Liver (tissue), 9 donors: Measurements from ENCODE around the gene MYOD1. TPM values are rescaled to one million over a fixed set of nuclear protein-coding genes. Genes with fewer than 3 reads are reported as not detected.

Experiments
- DNase-seq: peaks from one replicate; pipeline ENCODE4 v3.0.0-alpha.2; 2017; ENCODE audit warnings: low spot score
- H3K27ac ChIP-seq, 2 donors: one replicate each; pipeline ENCODE4 v1.7.0; 2013; ENCODE audit warnings: inconsistent platforms in 2 of 2, low read length in 2 of 2, control low read depth in 1 of 2, low read depth in 1 of 2, mild to moderate bottlenecking in 1 of 2
- H3K27me3 ChIP-seq, 4 donors: one replicate each; pipeline versions ENCODE4 v1.6.1 to v1.7.0; 2013; ENCODE audit warnings: low read length in 3 of 4, inconsistent platforms in 1 of 4, mild to moderate bottlenecking in 1 of 4, moderate library complexity in 1 of 4; ENCODE audit not compliant: control insufficient read depth in 4 of 4, insufficient read depth in 4 of 4
- H3K36me3 ChIP-seq, 4 donors: one replicate each; pipeline versions ENCODE4 v1.6.1 to v1.7.0; 2013; ENCODE audit warnings: low read length in 3 of 4, mild to moderate bottlenecking in 3 of 4, low read depth in 1 of 4, moderate library complexity in 1 of 4; ENCODE audit not compliant: control insufficient read depth in 4 of 4, insufficient read depth in 3 of 4
- H3K4me1 ChIP-seq, 4 donors: one replicate each; pipeline versions ENCODE4 v1.6.1 to v1.7.0; 2013; ENCODE audit warnings: low read length in 3 of 4, mild to moderate bottlenecking in 3 of 4, moderate library complexity in 1 of 4; ENCODE audit not compliant: control insufficient read depth in 4 of 4, insufficient read depth in 4 of 4
- H3K4me3 ChIP-seq, 3 donors: one replicate each; pipeline versions ENCODE4 v1.6.1 to v1.7.0; 2013; ENCODE audit warnings: low read length in 3 of 3, control low read depth in 1 of 3, low read depth in 1 of 3, mild to moderate bottlenecking in 1 of 3
- H3K9ac ChIP-seq, 2 donors: one replicate each; pipeline ENCODE4 v1.7.0; 2013; ENCODE audit warnings: low read length in 2 of 2, mild to moderate bottlenecking in 2 of 2, moderate library complexity in 2 of 2, control low read depth in 1 of 2, low read depth in 1 of 2
- H3K9me3 ChIP-seq, 4 donors: one replicate each; pipeline versions ENCODE4 v1.6.1 to v1.7.0; 2013; ENCODE audit warnings: low read length in 3 of 4; ENCODE audit not compliant: control insufficient read depth in 4 of 4
- EGR1 ChIP-seq, 2 donors: IDR thresholded peaks; 2 replicates each; pipeline ENCODE4 v1.6.1; 2016 to 2018; ENCODE audit warnings: antibody characterized with exemption in 2 of 2, low read depth in 2 of 2
- FOXA1 ChIP-seq: IDR thresholded peaks from 2 replicates; pipeline ENCODE4 v1.6.1; 2016; ENCODE audit warnings: antibody characterized with exemption
- FOXA2 ChIP-seq: IDR thresholded peaks from 2 replicates; pipeline ENCODE4 v1.6.1; 2016; ENCODE audit warnings: antibody characterized with exemption
- GABPA ChIP-seq, 2 donors: IDR thresholded peaks in 1 of 2; conservative IDR thresholded peaks in 1 of 2; 2 replicates each; pipeline ENCODE4 v1.6.1; 2016; ENCODE audit warnings: antibody characterized with exemption in 2 of 2, mild to moderate bottlenecking in 1 of 2, moderate library complexity in 1 of 2
- HNF4A ChIP-seq, 2 donors: conservative IDR thresholded peaks; 2 replicates each; pipeline ENCODE4 v1.6.1; 2016; ENCODE audit warnings: antibody characterized with exemption in 2 of 2, mild to moderate bottlenecking in 2 of 2
- HNF4G ChIP-seq: IDR thresholded peaks from 2 replicates; pipeline ENCODE4 v1.6.1; 2016; ENCODE audit warnings: antibody characterized with exemption
- JUND ChIP-seq, 2 donors: IDR thresholded peaks; 2 replicates each; pipeline ENCODE4 v1.6.1; 2016; ENCODE audit warnings: antibody characterized with exemption in 2 of 2
- MAX ChIP-seq: IDR thresholded peaks from 2 replicates; pipeline ENCODE4 v1.6.1; 2016; ENCODE audit warnings: antibody characterized with exemption
- NR2F2 ChIP-seq: IDR thresholded peaks from 2 replicates; pipeline ENCODE4 v1.6.1; 2016; ENCODE audit warnings: antibody characterized with exemption
- RAD21 ChIP-seq, 2 donors: IDR thresholded peaks; 2 replicates each; pipeline ENCODE4 v1.6.1; 2016; ENCODE audit warnings: antibody characterized with exemption in 2 of 2, mild to moderate bottlenecking in 2 of 2
- REST ChIP-seq: IDR thresholded peaks from 2 replicates; pipeline ENCODE4 v1.6.1; 2016; ENCODE audit warnings: antibody characterized with exemption, mild to moderate bottlenecking
- RXRA ChIP-seq, 2 donors: IDR thresholded peaks; 2 replicates each; pipeline ENCODE4 v1.6.1; 2017 to 2018; ENCODE audit warnings: antibody characterized with exemption in 2 of 2, mild to moderate bottlenecking in 1 of 2
- SP1 ChIP-seq: IDR thresholded peaks from 2 replicates; pipeline ENCODE4 v1.6.1; 2018; ENCODE audit warnings: antibody characterized with exemption, mild to moderate bottlenecking
- TAF1 ChIP-seq: conservative IDR thresholded peaks from 2 replicates; pipeline ENCODE4 v1.6.1; 2016; ENCODE audit warnings: antibody characterized with exemption, mild to moderate bottlenecking
- YY1 ChIP-seq: IDR thresholded peaks from 2 replicates; pipeline ENCODE4 v1.6.1; 2016; ENCODE audit warnings: antibody characterized with exemption, mild to moderate bottlenecking
- ZBTB33 ChIP-seq: IDR thresholded peaks from 2 replicates; pipeline ENCODE4 v1.6.1; 2016; ENCODE audit warnings: antibody characterized with exemption
- WGBS: extraction: QIAGEN DNeasy Blood & Tissue Kit; methylation state at CpG from one replicate; pipeline ENCODE4 v1.1.7; 2013; 5-methylcytosine and 5-hydroxymethylcytosine counted together
- polyA plus RNA-seq, 2 donors: library from polyadenylated mRNA; stranded (reverse) in 1 of 2; unstranded in 1 of 2; fragments of 200-250 nt in 1 of 2; fragments of >200 nt in 1 of 2; fragmentation: Nextera tagmentation in 1 of 2; extraction: Ambion mirVana in 1 of 2; gene quantifications; one replicate each; pipeline versions ENCODE4 v1.2.1 to v1.2.3, GENCODE V29; 2013 to 2015
- total RNA-seq, 2 donors: library from RNA; depleted of rRNA; stranded (reverse); fragments of >200 nt; gene quantifications; one replicate each; pipeline ENCODE4 v1.2.3, GENCODE V29; 2014
- TF ChIP-seq, protein P1 (sequence below): IDR thresholded peaks from 2 replicates; pipeline ENCODE4 v1.6.1; 2016; ENCODE audit warnings: antibody characterized with exemption
- TF ChIP-seq, protein P2 (sequence below): fragments of 150-350 bp; IDR thresholded peaks from 2 replicates; pipeline ENCODE4 v1.5.1; 2017; ENCODE audit warnings: improper control_type of control experiment, low read depth, low read length; ENCODE audit not compliant: missing input control
- donor health status: healthy.
- donor health status: healthy.
- donor health status: healthy.
- donor health status: healthy.
- donor health status: healthy.

Gene MYOD1
- total and polyA plus RNA-seq, 4 donors: not detected

GRCh38 chr11:17703951-17704350 lies 15.4 kb upstream of the MYOD1 start:
- Histone ChIP-seq H3K4me1 (no peaks in the 10 kb centered on the region), H3K9ac (no peak overlapping the region), H3K27me3 (no peaks in the 10 kb centered on the region), H3K36me3 (no peaks in the 10 kb centered on the region), H3K9me3 (peaks cover 0 to 6% (median 0%) of the 10 kb centered on the region in 4 donors), H3K4me3 (peak overlapping the region in 1 of 3 donors; percentile 18), H3K27ac (no peak overlapping the region)
- 95% methylated on average over 2 of the region's 2 CpGs for WGBS
- DNase-seq: no peak
- TF ChIP-seq EGR1 (IDR thresholded peaks at IDR 0.05; ENCODE audit: low read depth in 2 of 2) (no peak), RXRA (IDR thresholded peaks at IDR 0.05) (no peak), GABPA (IDR thresholded peaks at IDR 0.05 in 1 of 2, conservative IDR thresholded peaks at IDR 0.05 in 1 of 2) (no peak), REST (no peak), FOXA1 (no peak), TAF1 (no peak), NR2F2 (no peak), YY1 (no peak), FOXA2 (no peak), HNF4A (conservative IDR thresholded peaks at IDR 0.05) (no peak), MAX (no peak), RAD21 (IDR thresholded peaks at IDR 0.05) (no peak), HNF4G (no peak)

GRCh38 chr11:17707830-17708229 lies 11.5 kb upstream of the MYOD1 start:
- Histone ChIP-seq H3K27me3 (peaks cover 0 to 13% (median 1%) of the 10 kb centered on the region in 4 donors), H3K9ac (no peak overlapping the region), H3K36me3 (no peaks in the 10 kb centered on the region), H3K4me1 (no peaks in the 10 kb centered on the region), H3K9me3 (peaks cover 0 to 6% (median 0%) of the 10 kb centered on the region in 4 donors), H3K27ac (no peak overlapping the region), H3K4me3 (no peak overlapping the region)
- TF ChIP-seq HNF4G: no peak
- no peak for TF ChIP-seq MAX
- TF ChIP-seq, protein P1, sequence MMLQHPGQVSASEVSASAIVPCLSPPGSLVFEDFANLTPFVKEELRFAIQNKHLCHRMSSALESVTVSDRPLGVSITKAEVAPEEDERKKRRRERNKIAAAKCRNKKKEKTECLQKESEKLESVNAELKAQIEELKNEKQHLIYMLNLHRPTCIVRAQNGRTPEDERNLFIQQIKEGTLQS: no peak
- no peak for TF ChIP-seq REST
- TF ChIP-seq, protein P2, sequence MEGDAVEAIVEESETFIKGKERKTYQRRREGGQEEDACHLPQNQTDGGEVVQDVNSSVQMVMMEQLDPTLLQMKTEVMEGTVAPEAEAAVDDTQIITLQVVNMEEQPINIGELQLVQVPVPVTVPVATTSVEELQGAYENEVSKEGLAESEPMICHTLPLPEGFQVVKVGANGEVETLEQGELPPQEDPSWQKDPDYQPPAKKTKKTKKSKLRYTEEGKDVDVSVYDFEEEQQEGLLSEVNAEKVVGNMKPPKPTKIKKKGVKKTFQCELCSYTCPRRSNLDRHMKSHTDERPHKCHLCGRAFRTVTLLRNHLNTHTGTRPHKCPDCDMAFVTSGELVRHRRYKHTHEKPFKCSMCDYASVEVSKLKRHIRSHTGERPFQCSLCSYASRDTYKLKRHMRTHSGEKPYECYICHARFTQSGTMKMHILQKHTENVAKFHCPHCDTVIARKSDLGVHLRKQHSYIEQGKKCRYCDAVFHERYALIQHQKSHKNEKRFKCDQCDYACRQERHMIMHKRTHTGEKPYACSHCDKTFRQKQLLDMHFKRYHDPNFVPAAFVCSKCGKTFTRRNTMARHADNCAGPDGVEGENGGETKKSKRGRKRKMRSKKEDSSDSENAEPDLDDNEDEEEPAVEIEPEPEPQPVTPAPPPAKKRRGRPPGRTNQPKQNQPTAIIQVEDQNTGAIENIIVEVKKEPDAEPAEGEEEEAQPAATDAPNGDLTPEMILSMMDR: no peak
- no peak for TF ChIP-seq TAF1
- no peak for TF ChIP-seq JUND (IDR thresholded peaks at IDR 0.05)
- no peak for TF ChIP-seq FOXA2
- TF ChIP-seq RAD21 (IDR thresholded peaks at IDR 0.05): no peak
- TF ChIP-seq YY1: no peak
- no peak for TF ChIP-seq ZBTB33
- no peak for TF ChIP-seq NR2F2
- TF ChIP-seq RXRA (IDR thresholded peaks at IDR 0.05): no peak
- no peak for TF ChIP-seq GABPA (IDR thresholded peaks at IDR 0.05 in 1 of 2, conservative IDR thresholded peaks at IDR 0.05 in 1 of 2)
- no peak for TF ChIP-seq SP1
- TF ChIP-seq HNF4A (conservative IDR thresholded peaks at IDR 0.05): no peak
- WGBS: 62% methylated on average over 4 of the region's 4 CpGs
- no peak for DNase-seq
